Measurements from ENCODE around the gene DUSP10.

GRCh38 chr1:221696027-221696426 lies 45.9 kb downstream of the DUSP10 start:
- TF ChIP-seq FOSL1 (IDR thresholded peaks at IDR 0.05; ENCODE audit: low read depth): no peak
- no peak for TF ChIP-seq YY1 (IDR thresholded peaks at IDR 0.05; ENCODE audit: extremely low read depth, insufficient replicate concordance, low read depth, low read length)
- TF ChIP-seq SP1 (IDR thresholded peaks at IDR 0.05; ENCODE audit: low read depth): no peak

Data from HCT116 (cell line).